SK-N-SH (cell line): ENCODE data around the gene TMEM106B. TPM values are rescaled to one million over a fixed set of nuclear protein-coding genes. Genes with fewer than 3 reads are reported as not detected.

ENCODE experiments used
- CTCF ChIA-PET: fragments of 300-600, 350-600 bp; formaldehyde crosslinking; extraction: SDS; loops from one replicate; lab custom pipeline; 2021; lab: Yijun Ruan, JAX
- POLR2A ChIA-PET: fragments of 350-600 bp; sonication (Branson Sonifier 250); formaldehyde crosslinking; extraction: SDS; loops from one replicate; lab custom pipeline; 2020; ENCODE audit warnings: antibody characterized with exemption, inconsistent platforms; lab: Yijun Ruan, JAX
- DNase-seq: peaks from one replicate; pipeline ENCODE4 v3.0.0; 2012
- H2AFZ ChIP-seq: fragments of 200-600 bp; sonication (generic); 2 replicates; pipeline ENCODE4 v1.8.1; 2016; ENCODE audit warnings: antibody characterized with exemption, mild to moderate bottlenecking, low read depth
- H3F3A ChIP-seq: fragments of 200-600 bp; sonication (generic); replicated peaks from 2 replicates; pipeline ENCODE3; 2016; ENCODE audit warnings: antibody characterized with exemption, mild to moderate bottlenecking; ENCODE audit not compliant: insufficient read depth
- H3K27ac ChIP-seq, 2 experiments: fragments of 200-500 bp in 1 of 2; fragments of 200-600 bp in 1 of 2; sonication (Bioruptor generic) in 1 of 2; sonication (generic), shearing (Covaris generic) in 1 of 2; 2 replicates each; pipeline versions ENCODE4 v1.5.1 to v1.6.1; 2014 to 2016; ENCODE audit warnings: low read depth in 2 of 2, inconsistent platforms in 1 of 2, low read length in 1 of 2, mild to moderate bottlenecking in 1 of 2, mixed read lengths in 1 of 2
- H3K27me3 ChIP-seq: fragments of 200-600 bp; sonication (generic), shearing (Covaris generic); 2 replicates; pipeline ENCODE4 v1.6.1; 2016; ENCODE audit warnings: mixed run types; ENCODE audit not compliant: insufficient read depth
- H3K36me3 ChIP-seq, 2 experiments: fragments of 200-500 bp in 1 of 2; fragments of 200-600 bp in 1 of 2; sonication (Bioruptor generic) in 1 of 2; sonication (generic) in 1 of 2; replicated peaks in 1 of 2; 2 replicates each; pipeline versions ENCODE3 to v1.5.1; 2014 to 2016; ENCODE audit warnings: low read length in 1 of 2, mild to moderate bottlenecking in 1 of 2; ENCODE audit not compliant: insufficient read depth in 2 of 2, control insufficient read depth in 1 of 2
- H3K4me1 ChIP-seq, 2 experiments: fragments of 200-500 bp in 1 of 2; fragments of 200-600 bp in 1 of 2; sonication (Bioruptor generic) in 1 of 2; sonication (generic), shearing (Covaris generic) in 1 of 2; 2 replicates each; pipeline versions ENCODE4 v1.5.1 to v1.6.1; 2014 to 2016; ENCODE audit warnings: low read depth in 1 of 2, low read length in 1 of 2, mixed run types in 1 of 2; ENCODE audit not compliant: insufficient read depth in 2 of 2, control insufficient read depth in 1 of 2
- H3K4me2 ChIP-seq: fragments of 200-600 bp; sonication (generic), shearing (Covaris generic); 2 replicates; pipeline ENCODE4 v1.6.1; 2017; ENCODE audit warnings: mixed run types
- H3K4me3 ChIP-seq, 2 experiments: fragments of 200-500 bp in 1 of 2; fragments of 200-600 bp in 1 of 2; sonication (Bioruptor generic) in 1 of 2; sonication (generic), shearing (Covaris generic) in 1 of 2; 2 replicates each; pipeline versions ENCODE4 v1.5.1 to v1.8.1; 2014 to 2016; ENCODE audit warnings: low read depth in 2 of 2, inconsistent platforms in 1 of 2, low read length in 1 of 2, mild to moderate bottlenecking in 1 of 2, mixed read lengths in 1 of 2, moderate library complexity in 1 of 2
- H3K79me2 ChIP-seq: fragments of 200-600 bp; sonication (generic); 2 replicates; pipeline ENCODE4 v1.8.1; 2017; ENCODE audit warnings: mild to moderate bottlenecking; ENCODE audit not compliant: insufficient read depth
- H3K9ac ChIP-seq: fragments of 200-600 bp; sonication (generic); 2 replicates; pipeline ENCODE4 v1.6.1; 2017; ENCODE audit warnings: mixed run types
- H3K9me2 ChIP-seq: fragments of 200-600 bp; sonication (generic); 2 replicates; pipeline ENCODE4 v1.6.1; 2017; ENCODE audit warnings: mixed run types
- H3K9me3 ChIP-seq: fragments of 200-600 bp; sonication (generic); 2 replicates; pipeline ENCODE4 v1.6.1; 2017; ENCODE audit warnings: mixed run types, mild to moderate bottlenecking, moderate library complexity
- H4K20me1 ChIP-seq: fragments of 200-600 bp; sonication (generic); 2 replicates; pipeline ENCODE4 v1.6.1; 2017; ENCODE audit warnings: mild to moderate bottlenecking, mixed run types; ENCODE audit not compliant: insufficient read depth
- FOSL2 ChIP-seq: IDR thresholded peaks from 2 replicates; pipeline ENCODE4 v1.4.0; 2012; ENCODE audit warnings: low read depth, mild to moderate bottlenecking, moderate library complexity, borderline replicate concordance
- FOXJ3 ChIP-seq: sonication (generic); formaldehyde crosslinking; IDR thresholded peaks from 2 replicates; pipeline ENCODE4 v1.5.1; 2020; ENCODE audit warnings: mild to moderate bottlenecking, missing genetic modification reagents
- FOXM1 ChIP-seq: IDR thresholded peaks from 2 replicates; pipeline ENCODE4 v1.4.0; 2012; ENCODE audit warnings: low read depth, mild to moderate bottlenecking
- GABPA ChIP-seq: IDR thresholded peaks from 2 replicates; pipeline ENCODE4 v1.4.0; 2012; ENCODE audit warnings: low read depth, mild to moderate bottlenecking
- GATA2 ChIP-seq: sonication (generic); formaldehyde crosslinking; IDR thresholded peaks from 2 replicates; pipeline ENCODE4 v1.5.0; 2020; ENCODE audit warnings: mild to moderate bottlenecking, missing genetic modification reagents
- NRF1 ChIP-seq: IDR thresholded peaks from 2 replicates; pipeline ENCODE4 v1.6.1; 2012; ENCODE audit warnings: low read depth, mild to moderate bottlenecking, low read length
- RAD21 ChIP-seq: IDR thresholded peaks from 2 replicates; pipeline ENCODE4 v1.6.1; 2012; ENCODE audit warnings: mild to moderate bottlenecking, low read length
- RCOR1 ChIP-seq: fragments of 150-350 bp; IDR thresholded peaks from 2 replicates; pipeline ENCODE4 v1.6.1; 2017; ENCODE audit warnings: antibody characterized with exemption, low read length
- RXRA ChIP-seq: IDR thresholded peaks from 2 replicates; pipeline ENCODE4 v1.4.0; 2012; ENCODE audit warnings: low read depth, mild to moderate bottlenecking, borderline replicate concordance
- TCF12 ChIP-seq: IDR thresholded peaks from 2 replicates; pipeline ENCODE4 v1.4.0; 2012
- WGBS: methylation state at CpG from one replicate; pipeline ENCODE4 v1.1.6; 2017; ENCODE audit warnings: low lambda C conversion rate; 5-methylcytosine and 5-hydroxymethylcytosine counted together
- polyA plus RNA-seq, 3 experiments: library from polyadenylated mRNA; depleted of rRNA; stranded (reverse); fragments of >200 nt; gene quantifications; 2 replicates each; pipeline ENCODE4 v1.2.3, GENCODE V29; 2012
- TF ChIP-seq, protein P1 (sequence below): IDR thresholded peaks from 2 replicates; pipeline ENCODE4 v1.4.0; 2012; ENCODE audit warnings: low read depth
- TF ChIP-seq, protein P2 (sequence below): fragments of 200-600 bp; sonication (generic); IDR thresholded peaks from 2 replicates; pipeline ENCODE4 v1.6.1; 2017; ENCODE audit warnings: antibody characterized with exemption, mild to moderate bottlenecking, moderate library complexity
- TF ChIP-seq, protein P3 (sequence below): IDR thresholded peaks from 2 replicates; pipeline ENCODE4 v1.4.0; 2012; ENCODE audit warnings: low read depth, borderline replicate concordance

Gene TMEM106B
- polyA plus RNA-seq, 1 of the 3 experiments (the other 2 are of a cell fraction), result 20.4 TPM

DNA sequence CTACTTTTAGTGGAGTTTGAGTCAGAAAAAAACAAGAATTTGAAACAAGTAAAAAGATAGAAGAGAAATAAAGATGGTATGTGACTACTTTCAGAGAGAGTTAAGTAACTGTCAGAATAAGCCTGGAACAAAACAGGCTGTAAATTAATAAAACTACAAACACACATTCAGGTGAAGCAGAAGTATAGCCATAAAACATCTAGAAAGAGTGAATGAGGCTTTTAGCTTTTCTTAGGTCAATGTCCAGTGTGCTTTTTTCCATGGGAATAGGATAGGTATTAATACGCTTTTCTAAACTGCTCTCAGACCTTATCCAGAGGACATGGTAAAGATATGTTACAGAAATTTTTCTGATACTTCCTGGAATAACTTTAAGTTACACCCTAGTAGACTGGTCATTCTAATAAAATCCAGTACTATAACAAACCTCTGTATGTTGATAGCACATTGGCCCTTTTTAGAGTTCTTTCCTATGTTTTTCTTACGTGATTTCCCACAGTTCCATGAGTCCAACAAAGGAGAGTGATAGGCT is 23.3 kb downstream of the TMEM106B start (continued):
- TF ChIP-seq FOSL2 (no peak), RXRA (no peak), RCOR1 (no peak), GABPA (no peak), GATA2 (CRISPR knock-in tag) (no peak), FOXJ3 (CRISPR knock-in tag) (no peak)
- TF ChIP-seq, protein P1, sequence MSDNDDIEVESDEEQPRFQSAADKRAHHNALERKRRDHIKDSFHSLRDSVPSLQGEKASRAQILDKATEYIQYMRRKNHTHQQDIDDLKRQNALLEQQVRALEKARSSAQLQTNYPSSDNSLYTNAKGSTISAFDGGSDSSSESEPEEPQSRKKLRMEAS, result no peak

DNA sequence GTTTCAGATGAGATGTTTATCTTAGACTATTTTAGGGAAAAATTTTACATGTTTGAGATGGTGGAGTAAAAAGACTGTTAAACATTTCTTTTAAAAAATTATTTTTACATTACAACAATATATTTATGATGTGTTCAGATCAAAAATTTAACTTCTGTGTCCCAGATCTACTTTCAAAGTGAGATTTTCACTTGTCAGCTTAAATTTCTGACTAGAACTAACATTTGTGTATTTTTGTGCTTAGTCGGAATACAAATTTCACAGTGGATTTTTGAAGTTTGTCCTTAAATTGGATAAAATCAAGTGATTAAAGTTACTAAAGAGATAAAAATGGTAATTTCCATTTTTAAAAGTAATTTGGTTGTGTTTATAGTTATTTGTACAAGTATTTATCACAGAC is 24.9 kb downstream of the TMEM106B start:
- Histone ChIP-seq H3K79me2 (no peaks in the 10 kb centered on the region), H3K4me2 (no peak overlapping the region), H4K20me1 (no peaks in the 10 kb centered on the region), H3F3A (peaks cover 7% of the 10 kb centered on the region), H3K4me1 (no peaks in the 10 kb centered on the region), H3K9me3 (no peaks in the 10 kb centered on the region), H3K9me2 (no peaks in the 10 kb centered on the region), H3K27ac (no peak overlapping the region), H3K9ac (no peak overlapping the region), H3K27me3 (no peaks in the 10 kb centered on the region), H2AFZ (no peak overlapping the region), H3K36me3 (peaks cover 53 to 73% of the 10 kb centered on the region in 2 experiments), H3K4me3 (no peak overlapping the region)
- TF ChIP-seq TCF12 (no peak), RAD21 (no peak), NRF1 (no peak), FOXM1 (no peak)
- TF ChIP-seq, protein P2, sequence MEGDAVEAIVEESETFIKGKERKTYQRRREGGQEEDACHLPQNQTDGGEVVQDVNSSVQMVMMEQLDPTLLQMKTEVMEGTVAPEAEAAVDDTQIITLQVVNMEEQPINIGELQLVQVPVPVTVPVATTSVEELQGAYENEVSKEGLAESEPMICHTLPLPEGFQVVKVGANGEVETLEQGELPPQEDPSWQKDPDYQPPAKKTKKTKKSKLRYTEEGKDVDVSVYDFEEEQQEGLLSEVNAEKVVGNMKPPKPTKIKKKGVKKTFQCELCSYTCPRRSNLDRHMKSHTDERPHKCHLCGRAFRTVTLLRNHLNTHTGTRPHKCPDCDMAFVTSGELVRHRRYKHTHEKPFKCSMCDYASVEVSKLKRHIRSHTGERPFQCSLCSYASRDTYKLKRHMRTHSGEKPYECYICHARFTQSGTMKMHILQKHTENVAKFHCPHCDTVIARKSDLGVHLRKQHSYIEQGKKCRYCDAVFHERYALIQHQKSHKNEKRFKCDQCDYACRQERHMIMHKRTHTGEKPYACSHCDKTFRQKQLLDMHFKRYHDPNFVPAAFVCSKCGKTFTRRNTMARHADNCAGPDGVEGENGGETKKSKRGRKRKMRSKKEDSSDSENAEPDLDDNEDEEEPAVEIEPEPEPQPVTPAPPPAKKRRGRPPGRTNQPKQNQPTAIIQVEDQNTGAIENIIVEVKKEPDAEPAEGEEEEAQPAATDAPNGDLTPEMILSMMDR, result no peak
- TF ChIP-seq, protein P3, sequence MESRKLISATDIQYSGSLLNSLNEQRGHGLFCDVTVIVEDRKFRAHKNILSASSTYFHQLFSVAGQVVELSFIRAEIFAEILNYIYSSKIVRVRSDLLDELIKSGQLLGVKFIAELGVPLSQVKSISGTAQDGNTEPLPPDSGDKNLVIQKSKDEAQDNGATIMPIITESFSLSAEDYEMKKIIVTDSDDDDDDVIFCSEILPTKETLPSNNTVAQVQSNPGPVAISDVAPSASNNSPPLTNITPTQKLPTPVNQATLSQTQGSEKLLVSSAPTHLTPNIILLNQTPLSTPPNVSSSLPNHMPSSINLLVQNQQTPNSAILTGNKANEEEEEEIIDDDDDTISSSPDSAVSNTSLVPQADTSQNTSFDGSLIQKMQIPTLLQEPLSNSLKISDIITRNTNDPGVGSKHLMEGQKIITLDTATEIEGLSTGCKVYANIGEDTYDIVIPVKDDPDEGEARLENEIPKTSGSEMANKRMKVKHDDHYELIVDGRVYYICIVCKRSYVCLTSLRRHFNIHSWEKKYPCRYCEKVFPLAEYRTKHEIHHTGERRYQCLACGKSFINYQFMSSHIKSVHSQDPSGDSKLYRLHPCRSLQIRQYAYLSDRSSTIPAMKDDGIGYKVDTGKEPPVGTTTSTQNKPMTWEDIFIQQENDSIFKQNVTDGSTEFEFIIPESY, result no peak
- ChIA-PET CTCF (interaction anchor here (0.7 to 1.1 kb wide), 4 partner anchors 9 to 150 kb away, joined by 3 read pairs; no protein-coding TSS in a partner anchor), POLR2A (no interaction called here)
- WGBS, result 98% methylated on average over 1 of the region's 1 CpG
- DNase-seq, result no peak
